Fibroblast of skin of left quadriceps (primary cell): ENCODE data around the gene FOSL1.

Experiments
- DNase-seq, 2 experiments: peaks; one replicate each; pipeline ENCODE4 v3.0.0-alpha.2; 2013; ENCODE audit warnings: low read depth in 2 of 2

The FOSL1 gene

GRCh38 chr11:65900125-65900898, at the start of gene FOSL1:
TSS of gene FOSL1 (minus strand) at chr11:65900388. CDS start at chr11:65900339, 49 bp downstream.
- peak; percentile 80 to 81 for DNase-seq

GRCh38 chr11:65947603-65948125, 47.5 kb upstream of the FOSL1 start:
- no peak for DNase-seq

- DNase-seq = no peak
These were observed 46.9 kb upstream of the FOSL1 start for GRCh38 chr11:65947133-65947532.

GRCh38 chr11:65946655-65947054, 46.5 kb upstream of the FOSL1 start:
- no peak for DNase-seq

- DNase-seq = no peak
These were observed 45.9 kb upstream of the FOSL1 start for GRCh38 chr11:65945941-65946558.

GRCh38 chr11:65945430-65945911, 45.3 kb upstream of the FOSL1 start, which contains the start of gene TSGA10IP:
TSS of gene TSGA10IP (plus strand) at chr11:65945480. CDS start at chr11:65945676, 196 bp downstream.
- no peak for DNase-seq

GRCh38 chr11:65944767-65945166, 44.6 kb upstream of the FOSL1 start:
- no peak for DNase-seq

- no peak for DNase-seq
These were observed 44.0 kb upstream of the FOSL1 start for GRCh38 chr11:65944191-65944590.

- DNase-seq = no peak
These were observed 42.3 kb upstream of the FOSL1 start for GRCh38 chr11:65942531-65942930.

GRCh38 chr11:65941720-65942310, 41.6 kb upstream of the FOSL1 start:
- DNase-seq = no peak

GRCh38 chr11:65937766-65938165, 37.6 kb upstream of the FOSL1 start:
- DNase-seq = no peak

- DNase-seq = no peak
These were observed 33.8 kb upstream of the FOSL1 start for GRCh38 chr11:65934014-65934413.

GRCh38 chr11:65932558-65932919, 32.4 kb upstream of the FOSL1 start:
- DNase-seq = no peak

GRCh38 chr11:65931773-65932557, 31.8 kb upstream of the FOSL1 start:
- DNase-seq = no peak

GRCh38 chr11:65928667-65929066, 28.5 kb upstream of the FOSL1 start:
- DNase-seq = no peak

GRCh38 chr11:65927904-65928397, 27.8 kb upstream of the FOSL1 start:
- DNase-seq = no peak

- DNase-seq = no peak
These were observed 25.2 kb upstream of the FOSL1 start for GRCh38 chr11:65925397-65925796.

- no peak for DNase-seq
These were observed 22.4 kb upstream of the FOSL1 start for GRCh38 chr11:65922565-65922964.

GRCh38 chr11:65921876-65922275, 21.7 kb upstream of the FOSL1 start:
- no peak for DNase-seq

- no peak for DNase-seq
These were observed 20.9 kb upstream of the FOSL1 start for GRCh38 chr11:65921033-65921555.

- DNase-seq = no peak
These were observed 20.2 kb upstream of the FOSL1 start for GRCh38 chr11:65920372-65920802.
